WTC11 (cell line): ENCODE measurements around the gene CACNA1F. TPM values are rescaled to one million over a fixed set of nuclear protein-coding genes. Genes with fewer than 3 reads are reported as not detected.

Experiments used
- ATAC-seq: fragments of 200-7000 bp; cut with Tn5 transposase; 2 replicates; pipeline ENCODE4 v1.10.0; 2021; ENCODE audit warnings: mild to moderate bottlenecking, moderate library complexity
- CTCF ChIA-PET: fragments of 300-600 bp; sonication (Branson Sonifier 250); formaldehyde crosslinking; loops from one replicate; lab custom pipeline; 2021; ENCODE audit warnings: antibody characterized with exemption; lab: Charles Lee
- POLR2A ChIA-PET: fragments of 350-600 bp; sonication (Branson Sonifier 250); formaldehyde crosslinking; loops from one replicate; lab custom pipeline; 2021; ENCODE audit warnings: antibody characterized with exemption; lab: Charles Lee
- DNase-seq: peaks from one replicate; pipeline ENCODE4 v3.0.0; 2021; ENCODE audit warnings: low spot score
- H3K27ac Mint-ChIP-seq: 2 replicates; pipeline ENCODE4 v1.8.0; 2021; ENCODE audit warnings: mixed read lengths
- H3K27me3 Mint-ChIP-seq: 2 replicates; pipeline ENCODE4 v1.8.0; 2021; ENCODE audit warnings: low read depth, mild to moderate bottlenecking, moderate library complexity, mixed read lengths
- H3K36me3 Mint-ChIP-seq: 2 replicates; pipeline ENCODE4 v1.8.0; 2021; ENCODE audit warnings: mixed read lengths
- H3K4me1 Mint-ChIP-seq: 2 replicates; pipeline ENCODE4 v1.8.0; 2022; ENCODE audit warnings: mixed read lengths
- H3K4me3 Mint-ChIP-seq: 2 replicates; pipeline ENCODE4 v1.8.0; 2021; ENCODE audit warnings: mild to moderate bottlenecking, moderate library complexity, mixed read lengths
- H3K9me3 Mint-ChIP-seq: 2 replicates; pipeline ENCODE4 v1.8.0; 2021; ENCODE audit warnings: mixed read lengths
- ELF4 ChIP-seq: sonication (generic); formaldehyde crosslinking; IDR thresholded peaks from 2 replicates; pipeline ENCODE4 v1.8.1; 2022; ENCODE audit warnings: low read depth, mild to moderate bottlenecking, moderate library complexity, missing genetic modification reagents
- EMX1 ChIP-seq: fragments of 250-450 bp; sonication (Bioruptor Pico); IDR thresholded peaks from 2 replicates; pipeline ENCODE4 v1.8.0; 2021; ENCODE audit warnings: mild to moderate bottlenecking
- FOXK1 ChIP-seq: sonication (generic); formaldehyde crosslinking; IDR thresholded peaks from 2 replicates; pipeline ENCODE4 v1.8.0; 2022; ENCODE audit warnings: mild to moderate bottlenecking, moderate library complexity, missing genetic modification reagents
- FOXP1 ChIP-seq: sonication (generic); formaldehyde crosslinking; IDR thresholded peaks from 2 replicates; pipeline ENCODE4 v1.8.0; 2022; ENCODE audit warnings: missing genetic modification reagents, mild to moderate bottlenecking, moderate library complexity, borderline replicate concordance
- HMGA2 ChIP-seq: fragments of 250-450 bp; sonication (Bioruptor Pico); IDR thresholded peaks from 2 replicates; pipeline ENCODE4 v1.4.0; 2021; ENCODE audit warnings: mild to moderate bottlenecking, moderate library complexity
- IRF2 ChIP-seq: sonication (generic); formaldehyde crosslinking; IDR thresholded peaks from 2 replicates; pipeline ENCODE4 v1.8.0; 2022; ENCODE audit warnings: low read depth, missing genetic modification reagents, borderline replicate concordance
- JAZF1 ChIP-seq: fragments of 250-450 bp; sonication (Bioruptor Pico); IDR thresholded peaks from 2 replicates; pipeline ENCODE4 v1.9.0; 2021; ENCODE audit warnings: moderate library complexity, mild to moderate bottlenecking, inconsistent platforms
- KAT7 ChIP-seq: sonication (generic); formaldehyde crosslinking; IDR thresholded peaks from 2 replicates; pipeline ENCODE4 v1.8.1; 2023; ENCODE audit warnings: missing genetic modification reagents, mild to moderate bottlenecking, borderline replicate concordance
- NFATC4 ChIP-seq: fragments of 250-450 bp; sonication (Bioruptor Pico); IDR thresholded peaks from 2 replicates; pipeline ENCODE4 v1.9.0; 2021; ENCODE audit warnings: mild to moderate bottlenecking
- NFE2L1 ChIP-seq: sonication (generic); formaldehyde crosslinking; IDR thresholded peaks from 2 replicates; pipeline ENCODE4 v1.8.1; 2023; ENCODE audit warnings: missing genetic modification reagents
- NR1H2 ChIP-seq: sonication (generic); formaldehyde crosslinking; IDR thresholded peaks from 2 replicates; pipeline ENCODE4 v1.9.0; 2021; ENCODE audit warnings: mild to moderate bottlenecking, moderate library complexity, missing genetic modification reagents
- SP1 ChIP-seq: sonication (generic); formaldehyde crosslinking; conservative IDR thresholded peaks from 2 replicates; pipeline ENCODE4 v1.8.1; 2022; ENCODE audit warnings: missing genetic modification reagents
- TEAD1 ChIP-seq: sonication (generic); formaldehyde crosslinking; IDR thresholded peaks from 2 replicates; pipeline ENCODE4 v1.8.0; 2022; ENCODE audit warnings: mild to moderate bottlenecking, missing genetic modification reagents
- ZBTB21 ChIP-seq: sonication (generic); formaldehyde crosslinking; IDR thresholded peaks from 2 replicates; pipeline ENCODE4 v1.8.1; 2023; ENCODE audit warnings: mild to moderate bottlenecking, missing genetic modification reagents, borderline replicate concordance
- ZNF121 ChIP-seq: sonication (generic); formaldehyde crosslinking; IDR thresholded peaks from 2 replicates; pipeline ENCODE4 v1.8.0; 2023; ENCODE audit warnings: missing genetic modification reagents
- ZNF138 ChIP-seq: sonication (generic); formaldehyde crosslinking; conservative IDR thresholded peaks from 2 replicates; pipeline ENCODE4 v1.8.1; 2022; ENCODE audit warnings: mild to moderate bottlenecking, moderate library complexity, missing genetic modification reagents
- ZNF232 ChIP-seq: sonication (generic); formaldehyde crosslinking; IDR thresholded peaks from 2 replicates; pipeline ENCODE4 v1.8.0; 2022; ENCODE audit warnings: mild to moderate bottlenecking, missing genetic modification reagents
- total RNA-seq: library from RNA; stranded (reverse); gene quantifications from 3 replicates; pipeline ENCODE4 v1.2.3, GENCODE V29; 2021
- TF ChIP-seq, protein P1 (sequence below): sonication (generic); formaldehyde crosslinking; IDR thresholded peaks from 2 replicates; pipeline ENCODE4 v1.8.0; 2023; ENCODE audit warnings: missing genetic modification reagents
- TF ChIP-seq, protein P2 (sequence below): sonication (generic); formaldehyde crosslinking; IDR thresholded peaks from 2 replicates; pipeline ENCODE4 v1.8.0; 2023; ENCODE audit warnings: mild to moderate bottlenecking, missing genetic modification reagents
- TF ChIP-seq, protein P3 (sequence below): fragments of 250-450 bp; sonication (Bioruptor Pico); IDR thresholded peaks from 2 replicates; pipeline ENCODE4 v1.9.0; 2021; ENCODE audit warnings: mild to moderate bottlenecking
- TF ChIP-seq, protein P4 (sequence below): sonication (generic); formaldehyde crosslinking; IDR thresholded peaks from 2 replicates; pipeline ENCODE4 v1.8.0; 2022; ENCODE audit warnings: mild to moderate bottlenecking, missing genetic modification reagents
- TF ChIP-seq, protein P5 (sequence below): sonication (generic); formaldehyde crosslinking; IDR thresholded peaks from 2 replicates; pipeline ENCODE4 v1.8.1; 2022; ENCODE audit warnings: mild to moderate bottlenecking, moderate library complexity, missing genetic modification reagents
- TF ChIP-seq, protein P6 (sequence below): sonication (generic); formaldehyde crosslinking; IDR thresholded peaks from 2 replicates; pipeline ENCODE4 v1.8.1; 2022; ENCODE audit warnings: mild to moderate bottlenecking, missing genetic modification reagents, moderate library complexity, borderline replicate concordance
- TF ChIP-seq, protein P7 (sequence below): sonication (generic); formaldehyde crosslinking; IDR thresholded peaks from 2 replicates; pipeline ENCODE4 v1.8.0; 2022; ENCODE audit warnings: missing genetic modification reagents

Gene CACNA1F
- total RNA-seq, 1 experiment from 2014 or later, result 1.6 TPM

DNA sequence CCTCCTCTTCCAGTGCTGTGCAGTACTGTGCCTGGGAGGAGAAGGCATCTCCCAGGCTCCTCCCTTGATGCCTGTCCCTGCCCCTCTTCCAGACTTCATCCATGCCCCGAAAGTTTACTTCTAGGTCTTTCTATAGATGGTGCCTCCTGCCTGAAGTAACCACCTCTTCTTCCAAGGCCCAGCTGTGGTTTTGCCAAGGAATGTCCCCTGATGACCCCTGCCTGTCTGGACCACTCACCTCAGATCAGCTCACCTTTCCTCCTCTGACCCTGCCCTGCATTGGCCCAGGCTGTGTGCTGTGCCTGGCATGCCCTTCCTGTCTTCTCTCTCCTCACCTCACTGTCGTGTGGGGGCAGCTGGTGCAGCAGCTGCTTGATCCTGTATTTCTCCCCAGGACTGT lies 53.8 kb downstream of the CACNA1F start (continued):
- no peak for TF ChIP-seq TEAD1 (CRISPR knock-in tag)
- TF ChIP-seq JAZF1 (CRISPR knock-in tag), result no peak
- no peak for TF ChIP-seq ELF4 (CRISPR knock-in tag)
- no peak for TF ChIP-seq ZNF138 (CRISPR knock-in tag)
- TF ChIP-seq, protein P1, sequence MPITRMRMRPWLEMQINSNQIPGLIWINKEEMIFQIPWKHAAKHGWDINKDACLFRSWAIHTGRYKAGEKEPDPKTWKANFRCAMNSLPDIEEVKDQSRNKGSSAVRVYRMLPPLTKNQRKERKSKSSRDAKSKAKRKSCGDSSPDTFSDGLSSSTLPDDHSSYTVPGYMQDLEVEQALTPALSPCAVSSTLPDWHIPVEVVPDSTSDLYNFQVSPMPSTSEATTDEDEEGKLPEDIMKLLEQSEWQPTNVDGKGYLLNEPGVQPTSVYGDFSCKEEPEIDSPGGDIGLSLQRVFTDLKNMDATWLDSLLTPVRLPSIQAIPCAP (CRISPR knock-in tag), result no peak
- TF ChIP-seq IRF2 (CRISPR knock-in tag), result no peak
- no peak for TF ChIP-seq ZBTB21 (CRISPR knock-in tag)
- TF ChIP-seq FOXP1 (CRISPR knock-in tag), result no peak

DNA sequence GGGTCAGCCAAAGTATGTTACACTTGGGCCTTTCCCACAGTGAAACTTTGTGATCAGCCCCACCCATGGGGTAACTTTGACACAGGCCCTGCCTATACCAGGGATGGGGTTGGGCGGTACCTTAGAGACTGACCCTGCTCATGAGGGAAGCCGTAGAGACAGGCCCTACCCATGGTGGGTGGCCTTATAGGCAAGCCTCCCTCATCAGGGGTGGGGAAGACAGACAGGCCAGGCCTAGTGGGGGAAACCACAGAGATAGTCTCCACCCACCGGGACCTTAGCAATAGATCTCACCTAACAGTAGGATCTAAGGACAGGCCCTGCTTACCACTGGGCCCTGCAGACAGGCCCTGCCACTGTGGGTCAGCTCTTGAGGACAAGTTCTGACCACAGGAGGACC lies 54.6 kb downstream of the CACNA1F start:
- POLR2A ChIA-PET, result no interaction called here
- Mint-ChIP-seq H3K4me3 (no peak overlapping the region), H3K9me3 (no peaks in the 10 kb centered on the region), H3K27me3 (no peaks in the 10 kb centered on the region), H3K27ac (no peak overlapping the region), H3K36me3 (peaks cover 36% of the 10 kb centered on the region), H3K4me1 (peaks cover 11% of the 10 kb centered on the region)
- no peak for ATAC-seq
- DNase-seq, result no peak
- TF ChIP-seq SP1 (CRISPR knock-in tag) (no peak), NR1H2 (CRISPR knock-in tag) (no peak), ZNF121 (CRISPR knock-in tag) (no peak), NFATC4 (CRISPR knock-in tag) (no peak), KAT7 (CRISPR knock-in tag) (no peak), EMX1 (CRISPR knock-in tag) (no peak), NFE2L1 (CRISPR knock-in tag) (no peak), HMGA2 (CRISPR knock-in tag) (no peak), ZNF232 (no peak), FOXK1 (CRISPR knock-in tag) (no peak)
- TF ChIP-seq, protein P2, sequence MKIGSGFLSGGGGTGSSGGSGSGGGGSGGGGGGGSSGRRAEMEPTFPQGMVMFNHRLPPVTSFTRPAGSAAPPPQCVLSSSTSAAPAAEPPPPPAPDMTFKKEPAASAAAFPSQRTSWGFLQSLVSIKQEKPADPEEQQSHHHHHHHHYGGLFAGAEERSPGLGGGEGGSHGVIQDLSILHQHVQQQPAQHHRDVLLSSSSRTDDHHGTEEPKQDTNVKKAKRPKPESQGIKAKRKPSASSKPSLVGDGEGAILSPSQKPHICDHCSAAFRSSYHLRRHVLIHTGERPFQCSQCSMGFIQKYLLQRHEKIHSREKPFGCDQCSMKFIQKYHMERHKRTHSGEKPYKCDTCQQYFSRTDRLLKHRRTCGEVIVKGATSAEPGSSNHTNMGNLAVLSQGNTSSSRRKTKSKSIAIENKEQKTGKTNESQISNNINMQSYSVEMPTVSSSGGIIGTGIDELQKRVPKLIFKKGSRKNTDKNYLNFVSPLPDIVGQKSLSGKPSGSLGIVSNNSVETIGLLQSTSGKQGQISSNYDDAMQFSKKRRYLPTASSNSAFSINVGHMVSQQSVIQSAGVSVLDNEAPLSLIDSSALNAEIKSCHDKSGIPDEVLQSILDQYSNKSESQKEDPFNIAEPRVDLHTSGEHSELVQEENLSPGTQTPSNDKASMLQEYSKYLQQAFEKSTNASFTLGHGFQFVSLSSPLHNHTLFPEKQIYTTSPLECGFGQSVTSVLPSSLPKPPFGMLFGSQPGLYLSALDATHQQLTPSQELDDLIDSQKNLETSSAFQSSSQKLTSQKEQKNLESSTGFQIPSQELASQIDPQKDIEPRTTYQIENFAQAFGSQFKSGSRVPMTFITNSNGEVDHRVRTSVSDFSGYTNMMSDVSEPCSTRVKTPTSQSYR (CRISPR knock-in tag), result no peak
- TF ChIP-seq, protein P3, sequence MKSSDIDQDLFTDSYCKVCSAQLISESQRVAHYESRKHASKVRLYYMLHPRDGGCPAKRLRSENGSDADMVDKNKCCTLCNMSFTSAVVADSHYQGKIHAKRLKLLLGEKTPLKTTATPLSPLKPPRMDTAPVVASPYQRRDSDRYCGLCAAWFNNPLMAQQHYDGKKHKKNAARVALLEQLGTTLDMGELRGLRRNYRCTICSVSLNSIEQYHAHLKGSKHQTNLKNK (CRISPR knock-in tag), result no peak
- TF ChIP-seq, protein P4, sequence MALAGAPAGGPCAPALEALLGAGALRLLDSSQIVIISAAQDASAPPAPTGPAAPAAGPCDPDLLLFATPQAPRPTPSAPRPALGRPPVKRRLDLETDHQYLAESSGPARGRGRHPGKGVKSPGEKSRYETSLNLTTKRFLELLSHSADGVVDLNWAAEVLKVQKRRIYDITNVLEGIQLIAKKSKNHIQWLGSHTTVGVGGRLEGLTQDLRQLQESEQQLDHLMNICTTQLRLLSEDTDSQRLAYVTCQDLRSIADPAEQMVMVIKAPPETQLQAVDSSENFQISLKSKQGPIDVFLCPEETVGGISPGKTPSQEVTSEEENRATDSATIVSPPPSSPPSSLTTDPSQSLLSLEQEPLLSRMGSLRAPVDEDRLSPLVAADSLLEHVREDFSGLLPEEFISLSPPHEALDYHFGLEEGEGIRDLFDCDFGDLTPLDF (CRISPR knock-in tag), result no peak
- TF ChIP-seq, protein P1 (CRISPR knock-in tag), result no peak
- TF ChIP-seq, protein P5, sequence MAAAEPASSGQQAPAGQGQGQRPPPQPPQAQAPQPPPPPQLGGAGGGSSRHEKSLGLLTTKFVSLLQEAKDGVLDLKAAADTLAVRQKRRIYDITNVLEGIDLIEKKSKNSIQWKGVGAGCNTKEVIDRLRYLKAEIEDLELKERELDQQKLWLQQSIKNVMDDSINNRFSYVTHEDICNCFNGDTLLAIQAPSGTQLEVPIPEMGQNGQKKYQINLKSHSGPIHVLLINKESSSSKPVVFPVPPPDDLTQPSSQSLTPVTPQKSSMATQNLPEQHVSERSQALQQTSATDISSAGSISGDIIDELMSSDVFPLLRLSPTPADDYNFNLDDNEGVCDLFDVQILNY (CRISPR knock-in tag), result no peak
- TF ChIP-seq, protein P6, sequence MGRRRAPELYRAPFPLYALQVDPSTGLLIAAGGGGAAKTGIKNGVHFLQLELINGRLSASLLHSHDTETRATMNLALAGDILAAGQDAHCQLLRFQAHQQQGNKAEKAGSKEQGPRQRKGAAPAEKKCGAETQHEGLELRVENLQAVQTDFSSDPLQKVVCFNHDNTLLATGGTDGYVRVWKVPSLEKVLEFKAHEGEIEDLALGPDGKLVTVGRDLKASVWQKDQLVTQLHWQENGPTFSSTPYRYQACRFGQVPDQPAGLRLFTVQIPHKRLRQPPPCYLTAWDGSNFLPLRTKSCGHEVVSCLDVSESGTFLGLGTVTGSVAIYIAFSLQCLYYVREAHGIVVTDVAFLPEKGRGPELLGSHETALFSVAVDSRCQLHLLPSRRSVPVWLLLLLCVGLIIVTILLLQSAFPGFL (CRISPR knock-in tag), result no peak
- TF ChIP-seq, protein P7, sequence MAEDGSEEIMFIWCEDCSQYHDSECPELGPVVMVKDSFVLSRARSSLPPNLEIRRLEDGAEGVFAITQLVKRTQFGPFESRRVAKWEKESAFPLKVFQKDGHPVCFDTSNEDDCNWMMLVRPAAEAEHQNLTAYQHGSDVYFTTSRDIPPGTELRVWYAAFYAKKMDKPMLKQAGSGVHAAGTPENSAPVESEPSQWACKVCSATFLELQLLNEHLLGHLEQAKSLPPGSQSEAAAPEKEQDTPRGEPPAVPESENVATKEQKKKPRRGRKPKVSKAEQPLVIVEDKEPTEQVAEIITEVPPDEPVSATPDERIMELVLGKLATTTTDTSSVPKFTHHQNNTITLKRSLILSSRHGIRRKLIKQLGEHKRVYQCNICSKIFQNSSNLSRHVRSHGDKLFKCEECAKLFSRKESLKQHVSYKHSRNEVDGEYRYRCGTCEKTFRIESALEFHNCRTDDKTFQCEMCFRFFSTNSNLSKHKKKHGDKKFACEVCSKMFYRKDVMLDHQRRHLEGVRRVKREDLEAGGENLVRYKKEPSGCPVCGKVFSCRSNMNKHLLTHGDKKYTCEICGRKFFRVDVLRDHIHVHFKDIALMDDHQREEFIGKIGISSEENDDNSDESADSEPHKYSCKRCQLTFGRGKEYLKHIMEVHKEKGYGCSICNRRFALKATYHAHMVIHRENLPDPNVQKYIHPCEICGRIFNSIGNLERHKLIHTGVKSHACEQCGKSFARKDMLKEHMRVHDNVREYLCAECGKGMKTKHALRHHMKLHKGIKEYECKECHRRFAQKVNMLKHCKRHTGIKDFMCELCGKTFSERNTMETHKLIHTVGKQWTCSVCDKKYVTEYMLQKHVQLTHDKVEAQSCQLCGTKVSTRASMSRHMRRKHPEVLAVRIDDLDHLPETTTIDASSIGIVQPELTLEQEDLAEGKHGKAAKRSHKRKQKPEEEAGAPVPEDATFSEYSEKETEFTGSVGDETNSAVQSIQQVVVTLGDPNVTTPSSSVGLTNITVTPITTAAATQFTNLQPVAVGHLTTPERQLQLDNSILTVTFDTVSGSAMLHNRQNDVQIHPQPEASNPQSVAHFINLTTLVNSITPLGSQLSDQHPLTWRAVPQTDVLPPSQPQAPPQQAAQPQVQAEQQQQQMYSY (CRISPR knock-in tag), result no peak
- CTCF ChIA-PET, result interaction anchor here (1.2 kb wide), 1 partner anchor 23 kb away, joined by 6 read pairs; no protein-coding TSS in a partner anchor
